CD8-positive, alpha-beta memory T cell (primary cell): Measurements from ENCODE around the gene HLA-E. TPM values are rescaled to one million over a fixed set of nuclear protein-coding genes. Genes with fewer than 3 reads are reported as not detected.

ENCODE experiments used
- polyA plus RNA-seq: library from polyadenylated mRNA; unstranded; fragments of 300-500 nt; fragmentation: Illumina TruSeq; gene quantifications from one replicate; pipeline ENCODE4 v1.2.3, GENCODE V29; 2021
- total RNA-seq, 2 experiments: library from RNA; stranded (reverse); gene quantifications; one replicate each; pipeline ENCODE4 v1.2.3, GENCODE V29; 2021

HLA-E gene
- total and polyA plus RNA-seq, 3 experiments from 2014 or later: 502 to 2,881 (median 511) TPM

Other genes starting within 250 kb of the HLA-E start
- 10 to 100 TPM; 19.9 to 21.9 TPM for gene TRIM39, start 162.6 kb upstream of the HLA-E start, total RNA-seq
- 12.0 TPM for gene TRIM39, start 162.6 kb upstream of the HLA-E start, polyA plus RNA-seq
- 10 to 100 TPM; 41.3 to 41.5 TPM for gene RPP21, start 144.4 kb upstream of the HLA-E start, total RNA-seq
- gene RPP21, start 144.4 kb upstream of the HLA-E start, polyA plus RNA-seq: 71.0 TPM
- gene GNL1, start 67.0 kb downstream of the HLA-E start, total RNA-seq: 100 to 1,000 TPM; 100 to 102 TPM
- gene GNL1, start 67.0 kb downstream of the HLA-E start, polyA plus RNA-seq: 49.8 TPM
- 10 to 100 TPM; 28.2 to 28.9 TPM for gene PRR3, start 67.8 kb downstream of the HLA-E start, total RNA-seq
- gene PRR3, start 67.8 kb downstream of the HLA-E start, polyA plus RNA-seq: 8.9 TPM
- gene ABCF1, start 81.9 kb downstream of the HLA-E start, total RNA-seq: 100 to 1,000 TPM; 127 to 133 TPM
- 54.0 TPM for gene ABCF1, start 81.9 kb downstream of the HLA-E start, polyA plus RNA-seq
- gene PPP1R10, start 127.7 kb downstream of the HLA-E start, total RNA-seq: 100 to 1,000 TPM; 115 to 117 TPM
- gene PPP1R10, start 127.7 kb downstream of the HLA-E start, polyA plus RNA-seq: 27.3 TPM
- 100 to 1,000 TPM; 102 to 103 TPM for gene MRPS18B, start 128.3 kb downstream of the HLA-E start, total RNA-seq
- gene MRPS18B, start 128.3 kb downstream of the HLA-E start, polyA plus RNA-seq: 113 TPM
- 10 to 100 TPM; 10.5 to 10.7 TPM for gene ATAT1, start 137.4 kb downstream of the HLA-E start, total RNA-seq
- gene ATAT1, start 137.4 kb downstream of the HLA-E start, polyA plus RNA-seq: 1.5 TPM
- gene C6orf136, start 157.6 kb downstream of the HLA-E start, total RNA-seq: 10 to 100 TPM; 35.9 to 42.2 TPM
- gene C6orf136, start 157.6 kb downstream of the HLA-E start, polyA plus RNA-seq: 11.8 TPM
- 10 to 100 TPM; 47.5 to 49.1 TPM for gene DHX16, start 183.5 kb downstream of the HLA-E start, total RNA-seq
- gene DHX16, start 183.5 kb downstream of the HLA-E start, polyA plus RNA-seq: 31.0 TPM
- 100 to 1,000 TPM; 149 to 153 TPM for gene PPP1R18, start 197.1 kb downstream of the HLA-E start, total RNA-seq
- gene PPP1R18, start 197.1 kb downstream of the HLA-E start, polyA plus RNA-seq: 166 TPM
- 10 to 100 TPM; 28.1 to 29.2 TPM for gene NRM, start 201.5 kb downstream of the HLA-E start, total RNA-seq
- 11.7 TPM for gene NRM, start 201.5 kb downstream of the HLA-E start, polyA plus RNA-seq
- 10 to 100 TPM; 59.4 to 71.1 TPM for gene MDC1, start 227.8 kb downstream of the HLA-E start, total RNA-seq
- gene MDC1, start 227.8 kb downstream of the HLA-E start, polyA plus RNA-seq: 6.4 TPM
- 1,000 to 10,000 TPM; 1,610 to 1,639 TPM for gene TUBB, start 230.8 kb downstream of the HLA-E start, total RNA-seq
- 136 TPM for gene TUBB, start 230.8 kb downstream of the HLA-E start, polyA plus RNA-seq